Mesenchymal stem cell (in vitro differentiated cells and primary cell): ENCODE data around the gene TUBB3.

Experiments
- DNase-seq: peaks from one replicate; pipeline ENCODE4 v3.0.0-alpha.2; 2013
- H2AFZ ChIP-seq: one replicate; pipeline ENCODE4 v1.6.1; 2013; ENCODE audit warnings: low read depth, mild to moderate bottlenecking, control low read depth, inconsistent platforms, low read length, moderate library complexity
- H2AK5ac ChIP-seq: 2 replicates; pipeline ENCODE4 v1.6.1; 2013; ENCODE audit warnings: low read length, moderate library complexity, mild to moderate bottlenecking, inconsistent platforms; ENCODE audit not compliant: severe bottlenecking
- H2BK120ac ChIP-seq: one replicate; pipeline ENCODE4 v1.6.1; 2013; ENCODE audit warnings: low read depth, mild to moderate bottlenecking, inconsistent platforms, low read length, moderate library complexity
- H2BK12ac ChIP-seq, 2 experiments: one replicate each; pipeline ENCODE4 v1.6.1; 2013; ENCODE audit warnings: inconsistent platforms in 2 of 2, low read length in 2 of 2, mild to moderate bottlenecking in 2 of 2, moderate library complexity in 2 of 2, control low read depth in 1 of 2
- H2BK15ac ChIP-seq: one replicate; pipeline ENCODE4 v1.6.1; 2013; ENCODE audit warnings: mild to moderate bottlenecking, low read depth, inconsistent platforms; ENCODE audit not compliant: poor library complexity, severe bottlenecking
- H2BK5ac ChIP-seq: 2 replicates; pipeline ENCODE4 v1.6.1; 2013; ENCODE audit warnings: low read depth, mild to moderate bottlenecking, low read length, control low read depth, inconsistent platforms; ENCODE audit not compliant: poor library complexity, severe bottlenecking
- H3K14ac ChIP-seq, 2 experiments: one replicate each; pipeline ENCODE4 v1.6.1; 2013; ENCODE audit warnings: inconsistent platforms in 2 of 2, low read length in 2 of 2, control low read depth in 1 of 2, mild to moderate bottlenecking in 1 of 2, moderate library complexity in 1 of 2
- H3K18ac ChIP-seq, 2 experiments: one replicate each; pipeline ENCODE4 v1.6.1; 2013; ENCODE audit warnings: inconsistent platforms in 2 of 2, low read length in 2 of 2, control low read depth in 1 of 2, low read depth in 1 of 2, mild to moderate bottlenecking in 1 of 2
- H3K23ac ChIP-seq, 2 experiments: one replicate each; pipeline ENCODE4 v1.6.1; 2013; ENCODE audit warnings: inconsistent platforms in 2 of 2, low read length in 2 of 2, mild to moderate bottlenecking in 2 of 2, moderate library complexity in 2 of 2, control low read depth in 1 of 2
- H3K27ac ChIP-seq: 2 replicates; pipeline ENCODE4 v1.5.1; 2013; ENCODE audit warnings: mild to moderate bottlenecking, moderate library complexity, low read length, control low read depth, inconsistent platforms; ENCODE audit not compliant: poor library complexity, severe bottlenecking
- H3K27me3 ChIP-seq, 2 experiments: 2 replicates each; pipeline versions ENCODE4 v1.6.1 to v1.7.0; 2013; ENCODE audit warnings: low read length in 2 of 2, mild to moderate bottlenecking in 2 of 2, moderate library complexity in 2 of 2, control low read depth in 1 of 2, inconsistent platforms in 1 of 2; ENCODE audit not compliant: control insufficient read depth in 1 of 2, insufficient read depth in 1 of 2
- H3K36me3 ChIP-seq, 2 experiments: 2 replicates each; pipeline versions ENCODE4 v1.6.1 to v1.7.0; 2013; ENCODE audit warnings: low read length in 2 of 2, control low read depth in 1 of 2, inconsistent platforms in 1 of 2, low read depth in 1 of 2, mild to moderate bottlenecking in 1 of 2; ENCODE audit not compliant: insufficient read depth in 2 of 2, control insufficient read depth in 1 of 2
- H3K4ac ChIP-seq, 2 experiments: one replicate each; pipeline ENCODE4 v1.6.1; 2013; ENCODE audit warnings: inconsistent platforms in 2 of 2, low read length in 2 of 2, mild to moderate bottlenecking in 2 of 2, moderate library complexity in 2 of 2, control low read depth in 1 of 2, low read depth in 1 of 2
- H3K4me1 ChIP-seq: 2 replicates; pipeline ENCODE4 v1.6.1; 2013; ENCODE audit warnings: low read depth, low read length, control low read depth; ENCODE audit not compliant: control insufficient read depth, insufficient read depth
- H3K4me2 ChIP-seq: 2 replicates; pipeline ENCODE4 v1.6.1; 2013; ENCODE audit warnings: low read length, mild to moderate bottlenecking, inconsistent platforms; ENCODE audit not compliant: poor library complexity, severe bottlenecking
- H3K4me3 ChIP-seq, 2 experiments: 2 replicates each; pipeline versions ENCODE4 v1.5.1 to v1.7.0; 2013; ENCODE audit warnings: low read length in 2 of 2, mild to moderate bottlenecking in 2 of 2, control low read depth in 1 of 2, low read depth in 1 of 2; ENCODE audit not compliant: insufficient read depth in 1 of 2
- H3K79me1 ChIP-seq: replicated peaks from 2 replicates; pipeline ENCODE4 v1.6.1; 2013; ENCODE audit warnings: mild to moderate bottlenecking, control low read depth, low read length, inconsistent platforms; ENCODE audit not compliant: poor library complexity, severe bottlenecking
- H3K9ac ChIP-seq: 2 replicates; pipeline ENCODE4 v1.7.0; 2013; ENCODE audit warnings: mild to moderate bottlenecking, low read length, moderate library complexity
- H3K9me3 ChIP-seq: 2 replicates; pipeline ENCODE4 v1.7.0; 2013; ENCODE audit warnings: mild to moderate bottlenecking, low read length; ENCODE audit not compliant: control insufficient read depth
- H4K8ac ChIP-seq: one replicate; pipeline ENCODE4 v1.6.1; 2013; ENCODE audit warnings: inconsistent platforms, mild to moderate bottlenecking, low read length, moderate library complexity
- H4K91ac ChIP-seq: one replicate; pipeline ENCODE4 v1.6.1; 2013; ENCODE audit warnings: mild to moderate bottlenecking, low read length, inconsistent platforms
- WGBS: methylation state at CpG from one replicate; pipeline ENCODE4 v1.1.7; 2013; ENCODE audit warnings: mixed read lengths; 5-methylcytosine and 5-hydroxymethylcytosine counted together

Gene TUBB3

DNA sequence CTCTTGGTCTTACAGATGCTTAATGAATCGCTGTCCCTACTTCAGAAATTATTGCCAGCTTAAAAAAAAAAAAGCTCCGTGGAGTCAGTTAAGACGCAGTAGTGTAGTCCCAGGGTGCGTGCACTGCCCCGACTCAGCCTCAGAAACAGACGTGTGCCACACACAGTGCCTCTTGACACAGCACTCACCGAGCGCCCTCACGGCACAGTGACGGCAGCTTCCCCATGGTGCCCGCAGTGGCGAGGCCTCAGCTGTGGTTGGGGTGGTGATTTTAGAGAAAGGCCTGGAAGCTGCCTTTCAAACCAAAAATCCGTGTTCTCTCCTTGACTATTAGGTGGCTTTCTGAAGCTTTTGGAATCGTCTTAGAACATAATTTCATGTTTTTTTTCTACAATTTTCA lies 35.9 kb upstream of the TUBB3 start:
- H2BK15ac ChIP-seq: no peak overlapping the region
- H2BK5ac ChIP-seq: no peak overlapping the region
- H3K9me3 ChIP-seq: no peaks in the 10 kb centered on the region
- no peak overlapping the region for H3K4ac ChIP-seq
- no peak overlapping the region for H4K91ac ChIP-seq
- no peak overlapping the region for H4K8ac ChIP-seq
- DNase-seq: no peak
- H3K14ac ChIP-seq: no peak overlapping the region
- no peak overlapping the region for H2AFZ ChIP-seq
- no peaks in the 10 kb centered on the region for H3K27me3 ChIP-seq
- 97% methylated on average over 14 of the region's 14 CpGs for WGBS
- no peak overlapping the region for H2AK5ac ChIP-seq
- no peaks in the 10 kb centered on the region for H3K4me1 ChIP-seq
- H3K36me3 ChIP-seq: peaks cover 86 to 92% of the 10 kb centered on the region in 2 experiments
- H3K4me3 ChIP-seq: no peak overlapping the region
- H2BK12ac ChIP-seq: no peak overlapping the region
- H3K4me2 ChIP-seq: no peak overlapping the region
- H3K79me1 ChIP-seq: peaks cover 43% of the 10 kb centered on the region
- H3K9ac ChIP-seq: no peak overlapping the region
- H2BK120ac ChIP-seq: no peak overlapping the region
- H3K23ac ChIP-seq: no peak overlapping the region
- H3K18ac ChIP-seq: no peak overlapping the region
- no peak overlapping the region for H3K27ac ChIP-seq

DNA sequence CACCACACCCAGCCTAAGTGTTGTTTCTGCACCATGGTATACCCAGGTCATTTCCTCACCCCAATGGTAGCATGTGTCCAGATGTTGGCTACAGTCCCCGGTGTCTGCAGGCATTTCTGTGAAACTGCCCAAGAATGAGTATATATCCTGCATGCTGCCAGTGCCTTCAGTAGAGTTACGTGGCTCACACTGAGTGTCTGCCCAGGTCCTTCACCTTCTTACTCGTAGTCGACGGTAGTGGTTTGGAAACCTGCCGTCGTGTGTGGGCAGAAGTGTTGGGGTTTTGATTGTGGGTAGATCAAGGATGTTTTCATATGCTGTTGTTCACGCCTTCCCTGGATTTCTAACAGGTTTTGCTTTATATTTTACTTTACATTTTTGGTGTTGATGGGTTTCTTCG lies 32.9 kb upstream of the TUBB3 start:
- H2BK12ac ChIP-seq: no peak overlapping the region
- H2BK120ac ChIP-seq: no peak overlapping the region
- WGBS: 98% methylated on average over 7 of the region's 9 CpGs
- DNase-seq: no peak
- peaks cover 45% of the 10 kb centered on the region for H3K79me1 ChIP-seq
- H2AK5ac ChIP-seq: no peak overlapping the region
- H3K23ac ChIP-seq: no peak overlapping the region
- H4K91ac ChIP-seq: no peak overlapping the region
- no peak overlapping the region for H2BK5ac ChIP-seq
- H3K18ac ChIP-seq: no peak overlapping the region
- peaks cover 87 to 93% of the 10 kb centered on the region in 2 experiments for H3K36me3 ChIP-seq
- no peaks in the 10 kb centered on the region for H3K9me3 ChIP-seq
- no peak overlapping the region for H3K4ac ChIP-seq
- no peak overlapping the region for H3K4me2 ChIP-seq
- H3K4me3 ChIP-seq: no peak overlapping the region
- H3K14ac ChIP-seq: no peak overlapping the region
- H3K27me3 ChIP-seq: no peaks in the 10 kb centered on the region
- no peak overlapping the region for H3K27ac ChIP-seq
- no peak overlapping the region for H4K8ac ChIP-seq
- H2BK15ac ChIP-seq: no peak overlapping the region
- no peaks in the 10 kb centered on the region for H3K4me1 ChIP-seq
- no peak overlapping the region for H3K9ac ChIP-seq
- H2AFZ ChIP-seq: no peak overlapping the region

DNA sequence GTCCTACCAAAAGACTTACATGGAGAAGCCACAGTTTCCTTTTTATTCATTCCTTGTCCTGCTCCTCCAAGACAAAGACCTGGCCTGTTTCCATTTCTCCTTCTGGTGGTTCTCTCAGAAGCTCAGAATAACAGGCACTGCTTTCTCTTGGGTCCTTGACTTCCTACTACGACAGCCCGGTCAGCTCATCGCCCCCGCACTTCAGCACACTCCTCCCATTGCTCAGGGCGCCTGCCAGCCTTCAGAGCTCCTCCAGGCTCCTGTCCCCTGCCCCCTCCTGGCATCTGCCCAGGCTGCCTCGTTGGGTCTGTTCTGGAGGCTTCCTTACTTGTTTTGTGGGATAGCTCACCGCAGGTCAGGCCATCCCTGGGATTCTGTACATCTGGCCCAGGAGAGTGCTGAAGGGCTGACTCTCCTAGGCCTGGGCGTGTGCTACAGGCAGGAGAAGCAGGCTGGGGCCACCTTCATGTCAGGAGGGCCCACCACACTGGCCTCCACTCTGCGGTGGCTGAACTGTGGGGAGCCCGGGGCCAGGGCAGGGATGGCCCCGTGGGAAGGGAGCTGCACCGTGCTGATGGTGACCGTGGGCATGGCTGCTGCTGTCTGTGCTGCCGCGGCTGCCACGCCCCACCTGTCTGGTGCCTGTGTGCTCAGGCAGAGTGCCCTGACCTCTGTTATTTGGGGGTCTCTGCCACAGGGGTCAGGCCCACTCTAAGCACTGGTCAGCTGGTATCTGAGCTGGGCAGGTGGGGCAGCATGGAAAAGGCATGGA lies 32.1 kb upstream of the TUBB3 start:
- Histone ChIP-seq H4K8ac (no peak overlapping the region), H2BK15ac (no peak overlapping the region), H3K27me3 (no peaks in the 10 kb centered on the region), H3K23ac (no peak overlapping the region), H3K4me2 (no peak overlapping the region), H2AFZ (no peak overlapping the region), H3K4me3 (no peak overlapping the region), H3K14ac (no peak overlapping the region), H2BK120ac (no peak overlapping the region), H4K91ac (no peak overlapping the region), H2BK12ac (no peak overlapping the region), H3K79me1 (peaks cover 49% of the 10 kb centered on the region), H3K36me3 (peaks cover 87 to 94% of the 10 kb centered on the region in 2 experiments), H2BK5ac (no peak overlapping the region), H3K18ac (no peak overlapping the region), H3K27ac (no peak overlapping the region), H2AK5ac (no peak overlapping the region), H3K4ac (no peak overlapping the region), H3K9ac (no peak overlapping the region), H3K4me1 (no peaks in the 10 kb centered on the region), H3K9me3 (no peaks in the 10 kb centered on the region)
- 95% methylated on average over 16 of the region's 16 CpGs for whole genome bisulfite sequencing
- DNase-seq: no peak

DNA sequence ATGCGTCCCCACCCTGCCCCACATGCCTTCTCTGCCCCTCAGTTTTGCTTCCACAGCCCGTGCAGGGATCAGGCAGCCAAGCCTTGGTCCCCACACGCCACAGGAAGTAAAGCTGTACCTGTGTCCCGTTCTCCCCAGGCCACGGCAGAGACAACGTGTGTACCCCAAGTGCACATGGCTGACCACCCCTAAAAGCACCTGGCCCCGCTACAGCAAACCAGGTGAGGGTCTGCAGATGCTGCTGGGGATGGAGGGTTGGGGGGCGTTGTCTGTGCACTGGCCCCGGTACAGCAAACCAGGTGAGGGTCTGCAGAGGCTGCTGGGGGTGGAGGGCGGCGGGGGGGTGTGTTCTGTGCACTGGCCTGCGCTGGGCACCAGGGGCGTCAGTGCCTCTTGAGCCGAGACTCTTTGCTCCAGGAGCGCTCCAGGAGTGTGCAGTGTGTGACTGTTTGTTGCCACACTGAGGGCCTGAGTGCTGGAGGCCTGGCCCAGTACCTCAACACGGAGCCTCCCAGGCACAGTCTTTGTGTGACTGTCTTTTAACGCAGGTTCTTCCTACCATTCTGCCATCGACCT lies 31.0 kb upstream of the TUBB3 start:
- H3K4me2 ChIP-seq: no peak overlapping the region
- no peak overlapping the region for H3K9ac ChIP-seq
- H3K79me1 ChIP-seq: peaks cover 55% of the 10 kb centered on the region
- 97% methylated on average over 17 of the region's 18 CpGs for WGBS
- no peak overlapping the region for H2BK15ac ChIP-seq
- H2BK12ac ChIP-seq: no peak overlapping the region
- no peak overlapping the region for H3K23ac ChIP-seq
- H2BK5ac ChIP-seq: no peak overlapping the region
- H3K4ac ChIP-seq: no peak overlapping the region
- H3K36me3 ChIP-seq: peaks cover 88 to 94% of the 10 kb centered on the region in 2 experiments
- no peaks in the 10 kb centered on the region for H3K4me1 ChIP-seq
- no peak overlapping the region for H2AFZ ChIP-seq
- no peaks in the 10 kb centered on the region for H3K27me3 ChIP-seq
- H3K18ac ChIP-seq: no peak overlapping the region
- no peaks in the 10 kb centered on the region for H3K9me3 ChIP-seq
- no peak overlapping the region for H3K4me3 ChIP-seq
- no peak overlapping the region for H4K8ac ChIP-seq
- no peak for DNase-seq
- H3K14ac ChIP-seq: no peak overlapping the region
- H2AK5ac ChIP-seq: no peak overlapping the region
- H2BK120ac ChIP-seq: no peak overlapping the region
- no peak overlapping the region for H3K27ac ChIP-seq
- H4K91ac ChIP-seq: no peak overlapping the region
